ENCODE data around the gene F5.

The F5 gene

GRCh38 chr1:169478094-169478672 is 108.1 kb downstream of the F5 start:
- no peak for DNase-seq (ENCODE audit: low read depth)

- no peak for DNase-seq (ENCODE audit: low read depth)
Measured at GRCh38 chr1:169475806-169476387, 110.4 kb downstream of the F5 start.

- DNase-seq (ENCODE audit: low read depth): no peak
Measured at GRCh38 chr1:169474302-169474995, 111.8 kb downstream of the F5 start.

GRCh38 chr1:169473347-169473746 is 112.9 kb downstream of the F5 start:
- no peak for DNase-seq (ENCODE audit: low read depth)

- no peak for DNase-seq (ENCODE audit: low read depth)
Measured at GRCh38 chr1:169472738-169473137, 113.5 kb downstream of the F5 start.

- no peak for DNase-seq (ENCODE audit: low read depth)
Measured at GRCh38 chr1:169468982-169469381, 117.3 kb downstream of the F5 start.

GRCh38 chr1:169466259-169467230 is 119.7 kb downstream of the F5 start:
- DNase-seq (ENCODE audit: low read depth): no peak

- DNase-seq (ENCODE audit: low read depth): no peak
Measured at GRCh38 chr1:169465281-169465680, 121.0 kb downstream of the F5 start.

Data from GM04503 (cell line).